GM23338 (cell line): ENCODE measurements around the gene VENTX. TPM values are rescaled to one million over a fixed set of nuclear protein-coding genes. Genes with fewer than 3 reads are reported as not detected.

ENCODE experiments used
- ATAC-seq: fragments of 200-7000 bp; cut with Tn5 transposase; 3 replicates; pipeline ENCODE4 v1.9.1; 2020
- DNase-seq: peaks from one replicate; pipeline ENCODE4 v3.0.0-alpha.2; 2015; ENCODE audit warnings: low spot score
- H2AFZ ChIP-seq: fragments of 200-600 bp; sonication (generic); 2 replicates; pipeline ENCODE4 v1.8.0; 2016; ENCODE audit warnings: antibody characterized with exemption, mild to moderate bottlenecking, moderate library complexity
- H3F3A ChIP-seq: fragments of 200-600 bp; sonication (generic); replicated peaks from 2 replicates; pipeline ENCODE4 v1.8.0; 2017; ENCODE audit warnings: antibody characterized with exemption, mixed run types, low read depth
- H3K27ac ChIP-seq: fragments of 200-600 bp; sonication (generic); 2 replicates; pipeline ENCODE4 v1.6.1; 2016; ENCODE audit warnings: low read depth
- H3K27me3 ChIP-seq: fragments of 200-600 bp; sonication (generic); 2 replicates; pipeline ENCODE4 v1.8.0; 2016; ENCODE audit warnings: mild to moderate bottlenecking, mixed run types, moderate library complexity; ENCODE audit not compliant: insufficient read depth
- H3K36me3 ChIP-seq: fragments of 200-600 bp; sonication (generic); 2 replicates; pipeline ENCODE4 v1.8.0; 2016; ENCODE audit warnings: mild to moderate bottlenecking; ENCODE audit not compliant: insufficient read depth
- H3K4me1 ChIP-seq: fragments of 200-600 bp; sonication (generic); 2 replicates; pipeline ENCODE4 v1.8.0; 2016; ENCODE audit warnings: mild to moderate bottlenecking, moderate library complexity; ENCODE audit not compliant: insufficient read depth
- H3K4me2 ChIP-seq: fragments of 200-600 bp; sonication (generic); 2 replicates; pipeline ENCODE4 v1.7.1; 2017; ENCODE audit warnings: mixed run types
- H3K4me3 ChIP-seq: fragments of 200-600 bp; sonication (generic); 2 replicates; pipeline ENCODE4 v1.6.1; 2016; ENCODE audit warnings: mixed run types
- H3K79me2 ChIP-seq: fragments of 200-600 bp; sonication (generic); replicated peaks from 2 replicates; pipeline ENCODE4 v1.8.0; 2017; ENCODE audit warnings: mild to moderate bottlenecking; ENCODE audit not compliant: insufficient read depth
- H3K9me2 ChIP-seq: fragments of 200-600 bp; sonication (generic); 2 replicates; pipeline ENCODE4 v1.8.0; 2017; ENCODE audit not compliant: insufficient read depth
- H4K20me1 ChIP-seq: fragments of 200-600 bp; sonication (generic); replicated peaks from 2 replicates; pipeline ENCODE4 v1.8.0; 2017; ENCODE audit warnings: mild to moderate bottlenecking; ENCODE audit not compliant: insufficient read depth
- H3K27ac Mint-ChIP-seq: 2 replicates; pipeline ENCODE4 v1.8.0; 2020; ENCODE audit warnings: inconsistent platforms, mild to moderate bottlenecking, moderate library complexity, mixed read lengths
- H3K27me3 Mint-ChIP-seq: 3 replicates; pipeline ENCODE4 v1.8.0; 2022; ENCODE audit warnings: low read depth, mild to moderate bottlenecking, moderate library complexity, mixed read lengths, inconsistent platforms; ENCODE audit not compliant: insufficient read depth, poor library complexity
- H3K36me3 Mint-ChIP-seq: 3 replicates; pipeline ENCODE4 v1.8.0; 2021; ENCODE audit warnings: low read depth, mild to moderate bottlenecking, inconsistent platforms, moderate library complexity, mixed read lengths
- H3K4me1 Mint-ChIP-seq: 3 replicates; pipeline ENCODE4 v1.8.0; 2020; ENCODE audit warnings: mild to moderate bottlenecking, inconsistent platforms, mixed read lengths
- H3K4me3 Mint-ChIP-seq: 3 replicates; pipeline ENCODE4 v1.8.0; 2021; ENCODE audit warnings: moderate library complexity, mild to moderate bottlenecking, inconsistent platforms, mixed read lengths
- H3K9me3 Mint-ChIP-seq: 3 replicates; pipeline ENCODE4 v1.8.0; 2020; ENCODE audit warnings: moderate library complexity, mild to moderate bottlenecking, inconsistent platforms, mixed read lengths
- CREB1 ChIP-seq: fragments of 250-450 bp; sonication (Bioruptor Pico); IDR thresholded peaks from 2 replicates; pipeline ENCODE4 v1.5.0; 2020; ENCODE audit warnings: low read depth, mild to moderate bottlenecking, moderate library complexity
- CTCF ChIP-seq, 2 experiments: fragments of 200-600 bp in 1 of 2; sonication (generic) in 1 of 2; conservative IDR thresholded peaks; 2 replicates each; pipeline versions ENCODE4 v1.5.1 to v1.6.1; 2016 to 2017; ENCODE audit warnings: antibody characterized with exemption in 2 of 2, low read depth in 2 of 2, mild to moderate bottlenecking in 2 of 2, moderate library complexity in 1 of 2
- EZH2 ChIP-seq: fragments of 200-600 bp; sonication (generic); IDR thresholded peaks from one replicate; pipeline ENCODE4 v1.8.0; 2017; ENCODE audit warnings: antibody characterized with exemption, mild to moderate bottlenecking, low read depth; ENCODE audit not compliant: unreplicated experiment
- EZH2phosphoT487 ChIP-seq: fragments of 200-600 bp; sonication (generic); IDR thresholded peaks from one replicate; pipeline ENCODE4 v1.8.1; 2018; ENCODE audit warnings: antibody characterized with exemption; ENCODE audit not compliant: unreplicated experiment
- JUNB ChIP-seq: IDR thresholded peaks from one replicate; pipeline ENCODE4 v1.6.1; 2016; ENCODE audit warnings: antibody characterized with exemption; ENCODE audit not compliant: unreplicated experiment
- NANOG ChIP-seq: IDR thresholded peaks from 2 replicates; pipeline ENCODE4 v1.6.1; 2016; ENCODE audit warnings: antibody characterized with exemption, borderline replicate concordance
- POLR2AphosphoS5 ChIP-seq: IDR thresholded peaks from 2 replicates; pipeline ENCODE4 v1.6.1; 2016; ENCODE audit warnings: antibody characterized with exemption, low read depth
- REST ChIP-seq: IDR thresholded peaks from one replicate; pipeline ENCODE4 v1.6.1; 2018; ENCODE audit warnings: antibody characterized with exemption; ENCODE audit not compliant: unreplicated experiment
- STAT1 ChIP-seq: IDR thresholded peaks from one replicate; pipeline ENCODE4 v1.6.1; 2016; ENCODE audit warnings: antibody characterized with exemption; ENCODE audit not compliant: unreplicated experiment
- ZNF114 ChIP-seq: fragments of 250-450 bp; sonication (Bioruptor Pico); IDR thresholded peaks from 2 replicates; pipeline ENCODE4 v1.5.0; 2020; ENCODE audit warnings: mild to moderate bottlenecking, moderate library complexity
- ZNF331 ChIP-seq: fragments of 250-450 bp; sonication (Bioruptor Pico); IDR thresholded peaks from 2 replicates; pipeline ENCODE4 v1.5.0; 2020; ENCODE audit warnings: low read depth, mild to moderate bottlenecking, moderate library complexity
- polyA plus RNA-seq: library from polyadenylated mRNA; unstranded; fragments of >200 nt; fragmentation: Nextera tagmentation; extraction: Ambion mirVana; gene quantifications from 2 replicates; pipeline ENCODE4 v1.2.1, GENCODE V29; 2016
- total RNA-seq: library from RNA; depleted of rRNA; stranded (reverse); fragments of >200 nt; shearing (Covaris generic); gene quantifications from 2 replicates; pipeline ENCODE4 v1.2.3, GENCODE V29; 2014
- TF ChIP-seq, protein P1 (sequence below): fragments of 250-450 bp; sonication (Bioruptor Pico); IDR thresholded peaks from 2 replicates; pipeline ENCODE4 v1.5.0; 2020; ENCODE audit warnings: mild to moderate bottlenecking, moderate library complexity
- TF ChIP-seq, protein P2 (sequence below): IDR thresholded peaks from 2 replicates; pipeline ENCODE4 v1.6.1; 2016; ENCODE audit warnings: antibody characterized with exemption

The VENTX gene
- total and polyA plus RNA-seq, 2 experiments from 2014 or later: 4.8 to 8.1 TPM

DNA sequence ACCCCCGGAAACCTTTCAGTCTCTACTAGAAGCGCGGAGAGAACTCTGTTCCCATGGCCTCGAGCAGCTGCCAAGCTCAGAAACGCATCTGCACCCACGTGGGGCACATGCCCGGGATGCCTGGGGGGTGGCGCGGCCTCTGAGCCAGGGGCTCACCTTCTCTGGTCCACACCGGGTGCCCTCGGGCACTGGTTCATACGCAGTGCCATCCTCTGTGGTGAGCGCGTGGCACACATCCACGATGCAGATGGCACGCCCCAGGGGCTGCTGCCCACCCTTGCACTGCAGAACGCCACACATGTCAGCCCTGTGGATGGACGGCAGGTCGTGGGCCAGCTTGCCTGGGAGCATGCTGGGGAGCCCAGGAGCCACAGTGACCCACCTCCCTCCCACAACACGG lies 32.5 kb downstream of the VENTX start:
- Mint-ChIP-seq H3K9me3 (no peaks in the 10 kb centered on the region), H3K27me3 (peaks cover 6% of the 10 kb centered on the region), H3K4me1 (no peaks in the 10 kb centered on the region; the same call in 2 of the 3 replicates), H3K4me3 (no peak overlapping the region), H3K36me3 (peaks cover 3% of the 10 kb centered on the region; the same call in 1 of the 3 replicates), H3K27ac (no peak overlapping the region)
- no peaks in the 10 kb centered on the region for H4K20me1 ChIP-seq
- H3K27ac ChIP-seq: no peak overlapping the region
- no peak for DNase-seq
- no peak for ATAC-seq
- no peaks in the 10 kb centered on the region for H3K9me2 ChIP-seq
- TF ChIP-seq, protein P1, sequence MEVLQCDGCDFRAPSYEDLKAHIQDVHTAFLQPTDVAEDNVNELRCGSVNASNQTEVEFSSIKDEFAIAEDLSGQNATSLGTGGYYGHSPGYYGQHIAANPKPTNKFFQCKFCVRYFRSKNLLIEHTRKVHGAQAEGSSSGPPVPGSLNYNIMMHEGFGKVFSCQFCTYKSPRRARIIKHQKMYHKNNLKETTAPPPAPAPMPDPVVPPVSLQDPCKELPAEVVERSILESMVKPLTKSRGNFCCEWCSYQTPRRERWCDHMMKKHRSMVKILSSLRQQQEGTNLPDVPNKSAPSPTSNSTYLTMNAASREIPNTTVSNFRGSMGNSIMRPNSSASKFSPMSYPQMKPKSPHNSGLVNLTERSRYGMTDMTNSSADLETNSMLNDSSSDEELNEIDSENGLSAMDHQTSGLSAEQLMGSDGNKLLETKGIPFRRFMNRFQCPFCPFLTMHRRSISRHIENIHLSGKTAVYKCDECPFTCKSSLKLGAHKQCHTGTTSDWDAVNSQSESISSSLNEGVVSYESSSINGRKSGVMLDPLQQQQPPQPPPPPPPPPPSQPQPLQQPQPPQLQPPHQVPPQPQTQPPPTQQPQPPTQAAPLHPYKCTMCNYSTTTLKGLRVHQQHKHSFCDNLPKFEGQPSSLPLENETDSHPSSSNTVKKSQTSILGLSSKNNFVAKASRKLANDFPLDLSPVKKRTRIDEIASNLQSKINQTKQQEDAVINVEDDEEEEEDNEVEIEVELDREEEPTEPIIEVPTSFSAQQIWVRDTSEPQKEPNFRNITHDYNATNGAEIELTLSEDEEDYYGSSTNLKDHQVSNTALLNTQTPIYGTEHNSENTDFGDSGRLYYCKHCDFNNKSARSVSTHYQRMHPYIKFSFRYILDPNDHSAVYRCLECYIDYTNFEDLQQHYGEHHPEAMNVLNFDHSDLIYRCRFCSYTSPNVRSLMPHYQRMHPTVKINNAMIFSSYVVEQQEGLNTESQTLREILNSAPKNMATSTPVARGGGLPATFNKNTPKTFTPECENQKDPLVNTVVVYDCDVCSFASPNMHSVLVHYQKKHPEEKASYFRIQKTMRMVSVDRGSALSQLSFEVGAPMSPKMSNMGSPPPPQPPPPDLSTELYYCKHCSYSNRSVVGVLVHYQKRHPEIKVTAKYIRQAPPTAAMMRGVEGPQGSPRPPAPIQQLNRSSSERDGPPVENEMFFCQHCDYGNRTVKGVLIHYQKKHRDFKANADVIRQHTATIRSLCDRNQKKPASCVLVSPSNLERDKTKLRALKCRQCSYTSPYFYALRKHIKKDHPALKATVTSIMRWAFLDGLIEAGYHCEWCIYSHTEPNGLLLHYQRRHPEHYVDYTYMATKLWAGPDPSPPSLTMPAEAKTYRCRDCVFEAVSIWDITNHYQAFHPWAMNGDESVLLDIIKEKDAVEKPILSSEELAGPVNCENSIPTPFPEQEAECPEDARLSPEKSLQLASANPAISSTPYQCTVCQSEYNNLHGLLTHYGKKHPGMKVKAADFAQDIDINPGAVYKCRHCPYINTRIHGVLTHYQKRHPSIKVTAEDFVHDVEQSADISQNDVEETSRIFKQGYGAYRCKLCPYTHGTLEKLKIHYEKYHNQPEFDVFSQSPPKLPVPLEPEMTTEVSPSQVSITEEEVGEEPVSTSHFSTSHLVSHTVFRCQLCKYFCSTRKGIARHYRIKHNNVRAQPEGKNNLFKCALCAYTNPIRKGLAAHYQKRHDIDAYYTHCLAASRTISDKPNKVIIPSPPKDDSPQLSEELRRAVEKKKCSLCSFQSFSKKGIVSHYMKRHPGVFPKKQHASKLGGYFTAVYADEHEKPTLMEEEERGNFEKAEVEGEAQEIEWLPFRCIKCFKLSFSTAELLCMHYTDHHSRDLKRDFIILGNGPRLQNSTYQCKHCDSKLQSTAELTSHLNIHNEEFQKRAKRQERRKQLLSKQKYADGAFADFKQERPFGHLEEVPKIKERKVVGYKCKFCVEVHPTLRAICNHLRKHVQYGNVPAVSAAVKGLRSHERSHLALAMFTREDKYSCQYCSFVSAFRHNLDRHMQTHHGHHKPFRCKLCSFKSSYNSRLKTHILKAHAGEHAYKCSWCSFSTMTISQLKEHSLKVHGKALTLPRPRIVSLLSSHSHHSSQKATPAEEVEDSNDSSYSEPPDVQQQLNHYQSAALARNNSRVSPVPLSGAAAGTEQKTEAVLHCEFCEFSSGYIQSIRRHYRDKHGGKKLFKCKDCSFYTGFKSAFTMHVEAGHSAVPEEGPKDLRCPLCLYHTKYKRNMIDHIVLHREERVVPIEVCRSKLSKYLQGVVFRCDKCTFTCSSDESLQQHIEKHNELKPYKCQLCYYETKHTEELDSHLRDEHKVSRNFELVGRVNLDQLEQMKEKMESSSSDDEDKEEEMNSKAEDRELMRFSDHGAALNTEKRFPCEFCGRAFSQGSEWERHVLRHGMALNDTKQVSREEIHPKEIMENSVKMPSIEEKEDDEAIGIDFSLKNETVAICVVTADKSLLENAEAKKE (CRISPR knock-in tag): no peak
- TF ChIP-seq NANOG: no peak
- TF ChIP-seq STAT1: no peak
- TF ChIP-seq, protein P2, sequence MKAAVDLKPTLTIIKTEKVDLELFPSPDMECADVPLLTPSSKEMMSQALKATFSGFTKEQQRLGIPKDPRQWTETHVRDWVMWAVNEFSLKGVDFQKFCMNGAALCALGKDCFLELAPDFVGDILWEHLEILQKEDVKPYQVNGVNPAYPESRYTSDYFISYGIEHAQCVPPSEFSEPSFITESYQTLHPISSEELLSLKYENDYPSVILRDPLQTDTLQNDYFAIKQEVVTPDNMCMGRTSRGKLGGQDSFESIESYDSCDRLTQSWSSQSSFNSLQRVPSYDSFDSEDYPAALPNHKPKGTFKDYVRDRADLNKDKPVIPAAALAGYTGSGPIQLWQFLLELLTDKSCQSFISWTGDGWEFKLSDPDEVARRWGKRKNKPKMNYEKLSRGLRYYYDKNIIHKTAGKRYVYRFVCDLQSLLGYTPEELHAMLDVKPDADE: no peak
- TF ChIP-seq ZNF114: no peak
- no peak for TF ChIP-seq CTCF (conservative IDR thresholded peaks at IDR 0.05; ENCODE audit: low read depth in 2 of 2)
- no peak for TF ChIP-seq REST
- TF ChIP-seq JUNB: no peak
- no peak for TF ChIP-seq POLR2AphosphoS5
- TF ChIP-seq ZNF331 (CRISPR knock-in tag): no peak
- TF ChIP-seq EZH2phosphoT487: no peak
- TF ChIP-seq EZH2: no peak
- TF ChIP-seq CREB1: no peak
- no peaks in the 10 kb centered on the region for H3K36me3 ChIP-seq
- no peaks in the 10 kb centered on the region for H3K4me1 ChIP-seq
- H3K79me2 ChIP-seq: no peaks in the 10 kb centered on the region
- H2AFZ ChIP-seq: no peak overlapping the region
- no peak overlapping the region for H3K4me2 ChIP-seq
- H3K4me3 ChIP-seq: no peak overlapping the region
- H3F3A ChIP-seq: no peaks in the 10 kb centered on the region
- H3K27me3 ChIP-seq: no peaks in the 10 kb centered on the region
